ENCODE results near the gene CTR9. TPM values are rescaled to one million over a fixed set of nuclear protein-coding genes. Genes with fewer than 3 reads are reported as not detected.

Gene CTR9
- polyA plus RNA-seq (2012; ENCODE audit: insufficient read depth, insufficient read length, low read depth), result 29.4 TPM

DNA sequence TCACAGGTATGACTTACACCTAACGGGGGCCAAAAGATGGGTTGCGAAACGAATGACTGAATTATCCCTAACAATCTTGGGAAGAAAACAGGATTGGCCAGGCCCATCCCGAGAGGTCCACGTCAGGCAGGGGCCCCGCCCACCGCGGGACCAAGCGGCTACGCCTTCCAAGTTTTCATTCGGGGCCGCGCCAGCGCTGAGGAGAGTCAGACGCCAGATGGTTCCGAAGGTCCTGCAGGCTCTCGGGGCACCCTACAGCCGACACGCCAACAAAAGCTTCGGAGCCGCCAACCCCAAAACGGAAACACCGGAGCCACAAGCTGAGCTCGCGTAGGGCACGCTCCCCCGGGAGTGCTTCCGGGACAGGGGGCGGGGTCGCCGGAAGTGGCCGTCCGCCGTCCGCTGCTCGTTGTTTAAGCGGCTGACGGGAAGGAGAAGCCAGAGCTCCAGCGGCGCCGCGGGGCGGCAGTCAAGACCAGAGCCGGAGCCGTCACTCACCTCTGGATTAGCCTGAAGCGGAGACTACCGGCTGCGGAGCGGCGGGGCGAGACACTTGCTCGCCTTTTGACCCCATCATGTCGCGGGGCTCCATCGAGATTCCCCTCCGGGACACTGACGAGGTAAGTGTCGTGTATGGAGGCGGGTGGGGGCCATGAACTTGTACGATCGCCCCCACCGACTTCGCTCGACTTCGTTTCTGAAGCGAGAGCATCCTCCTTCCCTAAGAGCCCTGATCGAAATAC, at the start of gene CTR9:
CTR9 (plus strand) TSS at position 409 of the 743 bp plus-strand sequence; CDS start at position 576, 167 bp downstream.
- peak; percentile 91 for DNase-seq
- Histone ChIP-seq H3K4me3 (ENCODE audit: low read depth, low read length) (peak within 1 kb of the TSS; percentile 94), H3K36me3 (peaks cover 3% of the 10 kb centered on the region; the same call in 1 of the 2 replicates), H3K27me3 (no peaks in the 10 kb centered on the region), H3K4me1 (no peaks in the 10 kb centered on the region), H3K9me3 (no peaks in the 10 kb centered on the region)
- TF ChIP-seq CTCF (IDR thresholded peaks at IDR 0.05; ENCODE audit: low read depth, low read length), result peak; percentile 17; the same call in 1 of the 2 replicates

DNA sequence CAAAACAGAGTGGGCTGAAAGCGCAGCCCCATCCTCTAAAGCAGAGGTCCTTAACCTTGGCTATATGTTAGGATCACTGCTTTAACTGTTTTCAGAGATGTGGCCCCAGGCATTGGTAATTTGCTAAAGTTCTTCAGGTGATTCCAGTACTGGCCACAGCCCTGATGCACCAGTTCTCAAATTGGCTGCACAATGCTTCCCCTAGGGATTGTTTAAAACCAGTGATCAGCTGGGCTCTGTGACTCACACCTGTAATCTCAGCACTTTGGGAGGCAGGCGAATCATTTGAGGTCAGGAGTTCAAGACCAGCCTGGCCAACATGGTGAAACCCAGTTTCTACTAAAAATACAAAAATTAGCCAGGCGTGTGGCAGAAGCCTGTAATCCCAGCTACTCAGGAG, 49.1 kb upstream of the CTR9 start:
- TF ChIP-seq CTCF (IDR thresholded peaks at IDR 0.05; ENCODE audit: low read depth, low read length), result no peak
- H3K27me3 ChIP-seq, result no peaks in the 10 kb centered on the region
- no peaks in the 10 kb centered on the region for H3K9me3 ChIP-seq
- no peaks in the 10 kb centered on the region for H3K36me3 ChIP-seq
- DNase-seq, result no peak
- no peak overlapping the region for H3K4me3 ChIP-seq (ENCODE audit: low read depth, low read length)
- no peaks in the 10 kb centered on the region for H3K4me1 ChIP-seq

- no peak overlapping the region for H3K4me3 ChIP-seq (ENCODE audit: low read depth, low read length)
- no peak for TF ChIP-seq CTCF (IDR thresholded peaks at IDR 0.05; ENCODE audit: low read depth, low read length)
- H3K27me3 ChIP-seq, result no peaks in the 10 kb centered on the region
- no peak for DNase-seq
- H3K9me3 ChIP-seq, result no peaks in the 10 kb centered on the region
- no peaks in the 10 kb centered on the region for H3K36me3 ChIP-seq
- H3K4me1 ChIP-seq, result no peaks in the 10 kb centered on the region
Observed at GRCh38 chr11:10708131-10708530, 42.9 kb upstream of the CTR9 start.

DNA sequence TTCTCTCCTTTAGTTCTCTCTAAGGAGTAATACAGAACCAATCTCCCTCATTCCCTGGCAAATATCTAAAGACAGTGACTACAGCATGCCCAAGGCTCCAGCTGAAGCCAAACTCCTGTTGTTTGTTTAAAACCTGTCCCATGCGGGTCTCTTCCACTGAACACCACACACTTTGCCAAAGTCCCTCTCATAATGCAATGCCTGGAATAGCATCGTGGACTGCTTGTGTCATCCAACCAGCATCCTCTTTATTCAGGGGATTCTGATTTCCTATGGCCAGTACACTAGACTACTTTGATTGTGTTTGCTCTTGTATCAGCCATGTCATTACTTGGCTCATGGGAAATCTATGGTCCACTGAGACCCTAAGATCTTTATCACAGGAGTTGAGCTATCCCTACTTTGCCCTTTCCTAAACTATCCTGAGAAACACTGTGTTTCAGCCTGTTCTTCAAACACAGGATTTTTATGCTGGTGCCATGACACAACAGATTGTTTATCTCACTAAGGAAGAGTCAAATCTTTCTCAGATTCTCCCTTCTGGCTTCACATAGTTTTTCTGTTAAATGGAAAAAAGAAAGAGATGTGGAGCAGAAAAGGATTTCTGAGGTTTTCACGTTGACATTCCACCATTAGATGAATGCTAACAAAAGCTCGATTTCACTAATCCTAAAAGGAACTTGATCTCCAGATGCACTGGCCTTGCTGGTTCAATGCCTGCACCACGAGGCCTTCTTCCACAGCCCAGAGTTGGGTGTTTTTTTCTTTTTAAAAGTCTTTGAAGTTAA, 41.6 kb upstream of the CTR9 start:
- TF ChIP-seq CTCF (IDR thresholded peaks at IDR 0.05; ENCODE audit: low read depth, low read length), result no peak
- H3K36me3 ChIP-seq, result no peaks in the 10 kb centered on the region
- no peak for DNase-seq

GRCh38 chr11:10715571-10715970, 35.5 kb upstream of the CTR9 start:
- Histone ChIP-seq H3K9me3 (no peaks in the 10 kb centered on the region), H3K36me3 (no peaks in the 10 kb centered on the region), H3K4me1 (no peaks in the 10 kb centered on the region), H3K4me3 (ENCODE audit: low read depth, low read length) (no peak overlapping the region), H3K27me3 (no peaks in the 10 kb centered on the region)
- TF ChIP-seq CTCF (IDR thresholded peaks at IDR 0.05; ENCODE audit: low read depth, low read length), result no peak
- DNase-seq, result no peak

More for the DNA sequence above, 41.6 kb upstream of the CTR9 start:
- Histone ChIP-seq H3K4me3 (ENCODE audit: low read depth, low read length) (no peak overlapping the region), H3K4me1 (no peaks in the 10 kb centered on the region), H3K9me3 (no peaks in the 10 kb centered on the region), H3K27me3 (no peaks in the 10 kb centered on the region)

Measured in BE2C (cell line).